Panc1 (cell line): Measurements from ENCODE around the gene FAM131A. TPM values are rescaled to one million over a fixed set of nuclear protein-coding genes. Genes with fewer than 3 reads are reported as not detected.

Experiments used
- ATAC-seq: fragments of 200-7000 bp; cut with Tn5 transposase; 2 replicates; pipeline ENCODE4 v1.9.1; 2020; ENCODE audit warnings: mild to moderate bottlenecking, moderate library complexity
- BruUV-seq: library from RNA; stranded (reverse); fragments of 400-500 nt; replicated peaks from 2 replicates; lab custom pipeline; 2021; lab: Mats Ljungman, UMichigan
- CTCF ChIA-PET: fragments of 300-600 bp; sonication (Branson Sonifier 250); formaldehyde crosslinking; loops from one replicate; lab custom pipeline; 2022; ENCODE audit warnings: antibody characterized with exemption; lab: Charles Lee
- POLR2A ChIA-PET: fragments of 300-600 bp; sonication (Branson Sonifier 250); formaldehyde crosslinking; loops from one replicate; lab custom pipeline; 2022; ENCODE audit warnings: antibody characterized with exemption; lab: Charles Lee
- DNase-seq: peaks from one replicate; pipeline ENCODE4 v3.0.0-alpha.2; 2010; ENCODE audit warnings: low read depth, low spot score
- H3K27ac ChIP-seq: 2 replicates; pipeline ENCODE4 v1.5.1; 2011; ENCODE audit warnings: mild to moderate bottlenecking, low read length, inconsistent platforms
- H3K27me3 ChIP-seq: fragments of 200-500 bp; sonication (Bioruptor generic); 2 replicates; pipeline ENCODE4 v1.6.0; 2014; ENCODE audit warnings: low read length, inconsistent platforms; ENCODE audit not compliant: control insufficient read depth, insufficient read depth
- H3K36me3 ChIP-seq: fragments of 200-500 bp; sonication (Bioruptor generic); 2 replicates; pipeline ENCODE4 v1.5.1; 2014; ENCODE audit warnings: inconsistent platforms, mild to moderate bottlenecking, low read length, moderate library complexity; ENCODE audit not compliant: control insufficient read depth, insufficient read depth
- H3K4me1 ChIP-seq: 2 replicates; pipeline ENCODE4 v1.5.1; 2011; ENCODE audit warnings: inconsistent platforms, mild to moderate bottlenecking, low read length, moderate library complexity; ENCODE audit not compliant: control insufficient read depth, insufficient read depth
- H3K4me3 ChIP-seq, 2 experiments: 2 replicates each; pipeline ENCODE4 v1.5.1; 2011 to 2012; ENCODE audit warnings: low read depth in 2 of 2, low read length in 2 of 2, mild to moderate bottlenecking in 2 of 2, inconsistent platforms in 1 of 2, moderate library complexity in 1 of 2
- H3K9me3 ChIP-seq: fragments of 200-500 bp; sonication (Bioruptor generic); 2 replicates; pipeline ENCODE4 v1.5.1; 2014; ENCODE audit warnings: low read depth, mild to moderate bottlenecking, inconsistent platforms, low read length, moderate library complexity; ENCODE audit not compliant: control insufficient read depth, insufficient read depth
- POLR2AphosphoS5 ChIP-seq: IDR thresholded peaks from 2 replicates; pipeline ENCODE4 v1.6.1; 2012; ENCODE audit warnings: mild to moderate bottlenecking, low read depth, low read length, moderate library complexity
- SIN3A ChIP-seq: IDR thresholded peaks from 2 replicates; pipeline ENCODE4 v1.6.1; 2012; ENCODE audit warnings: low read depth, mild to moderate bottlenecking, low read length, moderate library complexity, borderline replicate concordance; ENCODE audit not compliant: insufficient read depth
- TCF7L2 ChIP-seq: IDR thresholded peaks from 2 replicates; pipeline ENCODE4 v1.6.1; 2011; ENCODE audit warnings: mild to moderate bottlenecking, low read depth, low read length, inconsistent platforms
- in situ Hi-C: cut with HindIII; loops from 2 replicates; pipeline ENCODE4 v1.10.0; 2016; ENCODE audit warnings: low sequenced_read_pairs, low pct_unique_long_range_greater_than_20kb
- intact Hi-C: fragments of 100-400 bp; cut with micrococcal nuclease; formaldehyde crosslinking; loops from one replicate; pipeline ENCODE4 v1.10.0; 2022; ENCODE audit not compliant: unreplicated experiment
- total RNA-seq: library from RNA; stranded (reverse); gene quantifications from one replicate; pipeline ENCODE4 v1.2.1, GENCODE V29; 2021; ENCODE audit not compliant: unreplicated experiment
- TF ChIP-seq, protein P1 (sequence below): fragments of 450-650 bp; IDR thresholded peaks from 2 replicates; pipeline ENCODE4 v1.5.1; 2017; ENCODE audit warnings: mild to moderate bottlenecking
- TF ChIP-seq, protein P2 (sequence below), 2 experiments: IDR thresholded peaks; 2 replicates each; pipeline ENCODE4 v1.6.1; 2011 to 2012; ENCODE audit warnings: low read depth in 2 of 2, control low read depth in 1 of 2, low read length in 1 of 2, mild to moderate bottlenecking in 1 of 2, moderate library complexity in 1 of 2; ENCODE audit not compliant: insufficient read depth in 1 of 2

The FAM131A gene
- total RNA-seq, 1 experiment from 2014 or later = 30.1 TPM

DNA sequence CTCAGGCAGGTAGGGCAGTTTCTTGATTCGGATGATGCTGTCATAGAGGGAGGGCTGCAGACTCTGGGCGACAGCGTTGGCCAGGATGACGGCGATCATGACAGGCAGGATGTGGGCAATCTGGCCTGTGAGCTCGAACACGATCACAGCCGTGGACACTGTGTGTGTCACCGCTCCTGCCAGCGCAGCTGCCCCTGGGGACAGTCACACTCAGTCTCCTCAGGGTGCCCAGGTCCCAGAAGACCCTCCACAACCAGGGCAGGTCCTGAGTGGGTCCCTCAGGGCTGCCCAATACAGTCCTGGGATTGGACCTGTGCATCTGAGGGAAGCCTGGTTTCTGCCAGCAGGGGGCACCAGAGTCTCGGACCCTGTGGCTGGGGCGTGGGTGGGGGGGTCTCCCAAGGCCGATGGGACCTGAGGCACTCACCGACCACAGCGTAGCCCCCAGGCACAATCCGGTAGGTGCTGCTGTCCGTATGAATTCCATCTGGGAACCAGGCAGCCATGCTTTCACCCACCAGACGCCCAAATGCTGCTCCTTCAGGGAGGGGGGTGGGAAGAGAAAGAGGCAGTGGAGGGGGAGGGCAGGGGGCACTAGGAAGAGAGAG is 16.8 kb downstream of the FAM131A start:
- DNase-seq (no peak), ATAC-seq (peak; percentile 80)
- H3K4me3 ChIP-seq = no peak overlapping the region
- POLR2A ChIA-PET = no interaction called here
- H3K27ac ChIP-seq = no peak overlapping the region
- intact Hi-C loops (no loop called here), in situ Hi-C loops (no loop called here)
- no peak for TF ChIP-seq TCF7L2
- TF ChIP-seq, protein P1, sequence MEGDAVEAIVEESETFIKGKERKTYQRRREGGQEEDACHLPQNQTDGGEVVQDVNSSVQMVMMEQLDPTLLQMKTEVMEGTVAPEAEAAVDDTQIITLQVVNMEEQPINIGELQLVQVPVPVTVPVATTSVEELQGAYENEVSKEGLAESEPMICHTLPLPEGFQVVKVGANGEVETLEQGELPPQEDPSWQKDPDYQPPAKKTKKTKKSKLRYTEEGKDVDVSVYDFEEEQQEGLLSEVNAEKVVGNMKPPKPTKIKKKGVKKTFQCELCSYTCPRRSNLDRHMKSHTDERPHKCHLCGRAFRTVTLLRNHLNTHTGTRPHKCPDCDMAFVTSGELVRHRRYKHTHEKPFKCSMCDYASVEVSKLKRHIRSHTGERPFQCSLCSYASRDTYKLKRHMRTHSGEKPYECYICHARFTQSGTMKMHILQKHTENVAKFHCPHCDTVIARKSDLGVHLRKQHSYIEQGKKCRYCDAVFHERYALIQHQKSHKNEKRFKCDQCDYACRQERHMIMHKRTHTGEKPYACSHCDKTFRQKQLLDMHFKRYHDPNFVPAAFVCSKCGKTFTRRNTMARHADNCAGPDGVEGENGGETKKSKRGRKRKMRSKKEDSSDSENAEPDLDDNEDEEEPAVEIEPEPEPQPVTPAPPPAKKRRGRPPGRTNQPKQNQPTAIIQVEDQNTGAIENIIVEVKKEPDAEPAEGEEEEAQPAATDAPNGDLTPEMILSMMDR = no peak
- TF ChIP-seq SIN3A = no peak
- no peak for TF ChIP-seq POLR2AphosphoS5
- TF ChIP-seq, protein P2, sequence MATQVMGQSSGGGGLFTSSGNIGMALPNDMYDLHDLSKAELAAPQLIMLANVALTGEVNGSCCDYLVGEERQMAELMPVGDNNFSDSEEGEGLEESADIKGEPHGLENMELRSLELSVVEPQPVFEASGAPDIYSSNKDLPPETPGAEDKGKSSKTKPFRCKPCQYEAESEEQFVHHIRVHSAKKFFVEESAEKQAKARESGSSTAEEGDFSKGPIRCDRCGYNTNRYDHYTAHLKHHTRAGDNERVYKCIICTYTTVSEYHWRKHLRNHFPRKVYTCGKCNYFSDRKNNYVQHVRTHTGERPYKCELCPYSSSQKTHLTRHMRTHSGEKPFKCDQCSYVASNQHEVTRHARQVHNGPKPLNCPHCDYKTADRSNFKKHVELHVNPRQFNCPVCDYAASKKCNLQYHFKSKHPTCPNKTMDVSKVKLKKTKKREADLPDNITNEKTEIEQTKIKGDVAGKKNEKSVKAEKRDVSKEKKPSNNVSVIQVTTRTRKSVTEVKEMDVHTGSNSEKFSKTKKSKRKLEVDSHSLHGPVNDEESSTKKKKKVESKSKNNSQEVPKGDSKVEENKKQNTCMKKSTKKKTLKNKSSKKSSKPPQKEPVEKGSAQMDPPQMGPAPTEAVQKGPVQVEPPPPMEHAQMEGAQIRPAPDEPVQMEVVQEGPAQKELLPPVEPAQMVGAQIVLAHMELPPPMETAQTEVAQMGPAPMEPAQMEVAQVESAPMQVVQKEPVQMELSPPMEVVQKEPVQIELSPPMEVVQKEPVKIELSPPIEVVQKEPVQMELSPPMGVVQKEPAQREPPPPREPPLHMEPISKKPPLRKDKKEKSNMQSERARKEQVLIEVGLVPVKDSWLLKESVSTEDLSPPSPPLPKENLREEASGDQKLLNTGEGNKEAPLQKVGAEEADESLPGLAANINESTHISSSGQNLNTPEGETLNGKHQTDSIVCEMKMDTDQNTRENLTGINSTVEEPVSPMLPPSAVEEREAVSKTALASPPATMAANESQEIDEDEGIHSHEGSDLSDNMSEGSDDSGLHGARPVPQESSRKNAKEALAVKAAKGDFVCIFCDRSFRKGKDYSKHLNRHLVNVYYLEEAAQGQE (IDR thresholded peaks at IDR 0.05; ENCODE audit: insufficient read depth in 1 of 2, low read depth in 2 of 2, low read length in 1 of 2) = no peak
- CTCF ChIA-PET = interaction anchor here (0.6 to 1.2 kb wide), 4 partner anchors 8 to 335 kb away, joined by 3 to 4 read pairs (median 4); partner anchors contain the start of gene FAM131A
- H3K36me3 ChIP-seq = no peaks in the 10 kb centered on the region; the same call in 1 of the 2 replicates
- no TSS peak for BruUV-seq
- no peaks in the 10 kb centered on the region for H3K4me1 ChIP-seq
- H3K27me3 ChIP-seq = no peaks in the 10 kb centered on the region
- no peaks in the 10 kb centered on the region for H3K9me3 ChIP-seq

DNA sequence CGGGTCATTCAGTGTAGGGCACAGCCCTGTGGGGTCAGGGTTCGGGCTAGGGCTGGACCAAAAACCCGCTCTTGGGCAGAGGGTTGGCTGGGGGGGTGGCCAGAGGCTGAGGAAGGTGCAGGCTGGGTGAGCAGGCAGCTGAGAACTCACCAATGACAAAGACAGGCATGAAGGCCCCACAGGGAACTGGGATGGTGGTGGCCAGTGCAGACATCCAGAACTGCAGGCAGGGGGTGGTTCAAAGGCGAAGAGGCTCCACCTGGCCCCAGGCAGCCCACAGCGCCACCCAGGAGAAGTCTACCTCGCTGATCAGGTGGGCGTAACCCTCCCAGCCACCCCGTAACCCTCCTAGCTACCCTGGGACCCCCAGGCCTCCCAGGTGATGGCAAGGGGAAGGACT is 17.4 kb downstream of the FAM131A start:
- in situ Hi-C loops = no loop called here
- no peaks in the 10 kb centered on the region for H3K4me1 ChIP-seq
- DNase-seq (no peak), ATAC-seq (peak; percentile 53)
- no peaks in the 10 kb centered on the region for H3K27me3 ChIP-seq
- no peak overlapping the region for H3K27ac ChIP-seq
- no peak for TF ChIP-seq POLR2AphosphoS5
- TF ChIP-seq, protein P2 (IDR thresholded peaks at IDR 0.05; ENCODE audit: insufficient read depth in 1 of 2, low read depth in 2 of 2, low read length in 1 of 2) = no peak
- no peak for TF ChIP-seq SIN3A
- intact Hi-C loops = no loop called here
- ChIA-PET CTCF (interaction anchor here (1.2 kb wide), 1 partner anchor 159 kb away, joined by 3 read pairs; no protein-coding TSS in a partner anchor), POLR2A (interaction anchor here (0.6 kb wide), 1 partner anchor 36 kb away, joined by 3 read pairs; no protein-coding TSS in a partner anchor)
- no TSS peak for BruUV-seq
- no peaks in the 10 kb centered on the region; the same call in 1 of the 2 replicates for H3K36me3 ChIP-seq
- H3K9me3 ChIP-seq = no peaks in the 10 kb centered on the region
- H3K4me3 ChIP-seq = no peak overlapping the region
